ENCODE measurements around the gene HGFAC. TPM values are rescaled to one million over a fixed set of nuclear protein-coding genes. Genes with fewer than 3 reads are reported as not detected.
"Not testable (repeated sequence)": the region's sequence is repeated elsewhere in the genome, so short reads cannot be mapped to it uniquely, and the experiment has no call there.

HGFAC gene
- total RNA-seq, 1 donor from 2014 or later, result not detected

- Histone ChIP-seq H3K4me3 (no peak overlapping the region), H3K4me1 (peaks cover 14% of the 10 kb centered on the region), H3K27ac (no peak overlapping the region), H3K27me3 (no peaks in the 10 kb centered on the region), H3K9me3 (no peaks in the 10 kb centered on the region), H3K36me3 (no peaks in the 10 kb centered on the region)
- no peak for DNase-seq (ENCODE audit: extremely low spot score in 2 of 2)
- no peak for TF ChIP-seq POLR2AphosphoS5 (IDR thresholded peaks at IDR 0.05; ENCODE audit: insufficient read depth in 1 of 2, low read depth in 1 of 2)
- TF ChIP-seq POLR2A (IDR thresholded peaks at IDR 0.05), result no peak
- no peak for TF ChIP-seq CTCF (IDR thresholded peaks at IDR 0.05)
- intact Hi-C loops (cut with DNase I), result no loop called here
These were observed 16.6 kb downstream of the HGFAC start for GRCh38 chr4:3458371-3458770.

GRCh38 chr4:3459156-3459555 is 17.4 kb downstream of the HGFAC start:
- H3K4me3 ChIP-seq; H3K27me3 ChIP-seq; H3K9me3 ChIP-seq; H3K36me3 ChIP-seq; intact Hi-C loops (cut with DNase I); DNase-seq (ENCODE audit: extremely low spot score in 2 of 2); H3K27ac ChIP-seq: not testable (repeated sequence)
- peaks cover 22% of the 10 kb centered on the region for H3K4me1 ChIP-seq

GRCh38 chr4:3460926-3461325 is 19.2 kb downstream of the HGFAC start:
- TF ChIP-seq POLR2AphosphoS5 (IDR thresholded peaks at IDR 0.05; ENCODE audit: insufficient read depth in 1 of 2, low read depth in 1 of 2) (no peak), POLR2A (IDR thresholded peaks at IDR 0.05) (no peak), CTCF (IDR thresholded peaks at IDR 0.05) (no peak)
- Histone ChIP-seq H3K4me1 (peaks cover 22% of the 10 kb centered on the region), H3K9me3 (no peaks in the 10 kb centered on the region), H3K27me3 (no peaks in the 10 kb centered on the region), H3K27ac (no peak overlapping the region), H3K36me3 (no peaks in the 10 kb centered on the region), H3K4me3 (no peak overlapping the region)
- intact Hi-C loops (cut with DNase I), result no loop called here
- no peak for DNase-seq (ENCODE audit: extremely low spot score in 2 of 2)

- no peak for DNase-seq (ENCODE audit: extremely low spot score in 2 of 2)
- Histone ChIP-seq H3K36me3 (no peaks in the 10 kb centered on the region), H3K4me1 (peaks cover 29% of the 10 kb centered on the region), H3K27ac (no peak overlapping the region), H3K27me3 (no peaks in the 10 kb centered on the region), H3K9me3 (no peaks in the 10 kb centered on the region), H3K4me3 (no peak overlapping the region)
- TF ChIP-seq CTCF (IDR thresholded peaks at IDR 0.05) (no peak), POLR2AphosphoS5 (IDR thresholded peaks at IDR 0.05; ENCODE audit: insufficient read depth in 1 of 2, low read depth in 1 of 2) (no peak), POLR2A (IDR thresholded peaks at IDR 0.05) (no peak)
- intact Hi-C loops (cut with DNase I), result no loop called here
These were observed 19.9 kb downstream of the HGFAC start for GRCh38 chr4:3461515-3462291.

GRCh38 chr4:3462321-3462789 is 20.6 kb downstream of the HGFAC start:
- intact Hi-C loops (cut with DNase I), result no loop called here
- Histone ChIP-seq H3K27me3 (no peaks in the 10 kb centered on the region), H3K4me1 (peaks cover 35% of the 10 kb centered on the region), H3K27ac (no peak overlapping the region), H3K36me3 (no peaks in the 10 kb centered on the region), H3K9me3 (no peaks in the 10 kb centered on the region), H3K4me3 (no peak overlapping the region)
- no peak for DNase-seq (ENCODE audit: extremely low spot score in 2 of 2)
- no peak for TF ChIP-seq POLR2A (IDR thresholded peaks at IDR 0.05)
- no peak for TF ChIP-seq CTCF (IDR thresholded peaks at IDR 0.05)
- no peak for TF ChIP-seq POLR2AphosphoS5 (IDR thresholded peaks at IDR 0.05; ENCODE audit: insufficient read depth in 1 of 2, low read depth in 1 of 2)
